ENCODE measurements around the gene TP63.

The TP63 gene

GRCh38 chr3:189944285-189945145 is 313.3 kb downstream of the TP63 start:
- no peak for DNase-seq (ENCODE audit: low read depth)
- TF ChIP-seq CTCF (IDR thresholded peaks at IDR 0.05; ENCODE audit: low read depth, low read length, missing control alignments), result no peak
- no peak overlapping the region for H3K4me3 ChIP-seq (ENCODE audit: low read depth, low read length)

- H3K4me3 ChIP-seq (ENCODE audit: low read depth, low read length), result no peak overlapping the region
- DNase-seq (ENCODE audit: low read depth), result no peak
- TF ChIP-seq CTCF (IDR thresholded peaks at IDR 0.05; ENCODE audit: low read depth, low read length, missing control alignments), result no peak
These were observed 314.9 kb downstream of the TP63 start for GRCh38 chr3:189945935-189946709.

All from GM12864 (cell line).